GM21786 (cell line): ENCODE results near the gene LMF2.

Experiments used
- ATAC-seq: cut with Tn5 transposase; IDR thresholded peaks from one replicate; pipeline ENCODE4 v1.9.1; 2021; ENCODE audit not compliant: unreplicated experiment

The LMF2 gene

GRCh38 chr22:50505276-50505775 is 2.2 kb downstream of the LMF2 start:
- no peak for ATAC-seq

- no peak for ATAC-seq
Observed at GRCh38 chr22:50504369-50505211, 2.9 kb downstream of the LMF2 start.

- no peak for ATAC-seq
Observed at GRCh38 chr22:50503475-50504145, 3.9 kb downstream of the LMF2 start.

- ATAC-seq = no peak
Observed at GRCh38 chr22:50502628-50503474, 4.7 kb downstream of the LMF2 start.

GRCh38 chr22:50502096-50502495 is 5.4 kb downstream of the LMF2 start:
- ATAC-seq = no peak

- ATAC-seq = no peak
Observed at GRCh38 chr22:50500452-50500851, 7.0 kb downstream of the LMF2 start.

- no peak for ATAC-seq
Observed at GRCh38 chr22:50498322-50498890, 9.1 kb downstream of the LMF2 start.

GRCh38 chr22:50497093-50497492 is 10.4 kb downstream of the LMF2 start:
- no peak for ATAC-seq

GRCh38 chr22:50490531-50491308 is 16.8 kb downstream of the LMF2 start:
- no peak for ATAC-seq

GRCh38 chr22:50489363-50490243 is 17.9 kb downstream of the LMF2 start:
- no peak for ATAC-seq

- no peak for ATAC-seq
Observed at GRCh38 chr22:50488886-50489285, 18.6 kb downstream of the LMF2 start.

- ATAC-seq = no peak
Observed at GRCh38 chr22:50488006-50488677, 19.4 kb downstream of the LMF2 start.

- no peak for ATAC-seq
Observed at GRCh38 chr22:50487290-50488005, 20.1 kb downstream of the LMF2 start.

- ATAC-seq = no peak
Observed at GRCh38 chr22:50486561-50487289, 20.8 kb downstream of the LMF2 start, which contains the start of gene MIOX. Gene MIOX, plus strand, starts transcription at chr22:50486859. Its CDS starts 39 bp downstream, at chr22:50486898.

GRCh38 chr22:50485221-50486131 is 22.0 kb downstream of the LMF2 start:
- ATAC-seq = no peak
